GM12873 (cell line): ENCODE data around the gene ITGA2B.

ENCODE experiments used
- TF ChIP-seq, protein P1 (sequence below): IDR thresholded peaks from 2 replicates; pipeline ENCODE4 v1.5.1; 2012; ENCODE audit warnings: low read depth, mild to moderate bottlenecking, moderate library complexity, low read length, control low read depth; ENCODE audit not compliant: insufficient read depth; ENCODE audit errors: missing control alignments

ITGA2B gene

DNA sequence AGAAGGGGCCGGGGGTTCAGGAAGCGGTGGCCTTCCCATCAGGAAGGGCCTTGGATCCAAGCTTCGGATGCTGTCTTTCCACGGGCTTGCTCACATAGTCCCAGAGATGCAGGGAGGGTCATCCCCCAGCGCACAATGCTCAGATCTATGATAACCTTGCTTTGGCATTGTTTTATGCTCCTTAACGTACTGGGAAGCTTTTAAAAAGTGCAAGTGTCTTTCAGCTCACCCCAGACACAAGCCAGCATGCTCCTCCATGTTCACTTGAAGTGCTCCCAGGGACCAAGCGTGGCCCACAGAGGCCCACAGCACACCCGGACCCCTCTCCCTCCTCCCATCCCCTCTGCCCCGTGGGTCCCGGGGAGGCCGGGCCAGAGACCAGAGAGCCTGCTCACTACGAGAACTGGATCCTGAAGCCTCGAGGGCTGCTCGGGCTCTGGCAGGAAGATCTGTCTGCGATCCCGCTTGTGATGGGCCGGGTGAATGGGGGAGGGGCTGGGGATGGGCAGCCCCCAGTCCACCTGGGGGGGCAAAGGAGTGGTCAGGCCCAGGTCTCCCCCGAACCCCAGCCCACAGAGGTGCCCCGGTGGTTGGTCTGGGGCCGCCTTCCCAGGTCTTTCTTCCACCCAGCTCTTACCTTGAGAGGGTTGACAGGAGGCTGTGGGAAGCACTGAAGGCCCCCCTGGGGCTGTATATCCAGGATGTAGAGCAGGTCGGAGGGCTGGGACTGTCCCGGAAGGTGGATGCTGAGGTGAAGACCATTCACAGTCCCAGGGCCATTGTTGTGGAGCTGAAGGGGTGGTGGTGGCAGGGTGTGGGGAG lies 14.0 kb downstream of the ITGA2B start:
- TF ChIP-seq, protein P1, sequence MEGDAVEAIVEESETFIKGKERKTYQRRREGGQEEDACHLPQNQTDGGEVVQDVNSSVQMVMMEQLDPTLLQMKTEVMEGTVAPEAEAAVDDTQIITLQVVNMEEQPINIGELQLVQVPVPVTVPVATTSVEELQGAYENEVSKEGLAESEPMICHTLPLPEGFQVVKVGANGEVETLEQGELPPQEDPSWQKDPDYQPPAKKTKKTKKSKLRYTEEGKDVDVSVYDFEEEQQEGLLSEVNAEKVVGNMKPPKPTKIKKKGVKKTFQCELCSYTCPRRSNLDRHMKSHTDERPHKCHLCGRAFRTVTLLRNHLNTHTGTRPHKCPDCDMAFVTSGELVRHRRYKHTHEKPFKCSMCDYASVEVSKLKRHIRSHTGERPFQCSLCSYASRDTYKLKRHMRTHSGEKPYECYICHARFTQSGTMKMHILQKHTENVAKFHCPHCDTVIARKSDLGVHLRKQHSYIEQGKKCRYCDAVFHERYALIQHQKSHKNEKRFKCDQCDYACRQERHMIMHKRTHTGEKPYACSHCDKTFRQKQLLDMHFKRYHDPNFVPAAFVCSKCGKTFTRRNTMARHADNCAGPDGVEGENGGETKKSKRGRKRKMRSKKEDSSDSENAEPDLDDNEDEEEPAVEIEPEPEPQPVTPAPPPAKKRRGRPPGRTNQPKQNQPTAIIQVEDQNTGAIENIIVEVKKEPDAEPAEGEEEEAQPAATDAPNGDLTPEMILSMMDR, result no peak

DNA sequence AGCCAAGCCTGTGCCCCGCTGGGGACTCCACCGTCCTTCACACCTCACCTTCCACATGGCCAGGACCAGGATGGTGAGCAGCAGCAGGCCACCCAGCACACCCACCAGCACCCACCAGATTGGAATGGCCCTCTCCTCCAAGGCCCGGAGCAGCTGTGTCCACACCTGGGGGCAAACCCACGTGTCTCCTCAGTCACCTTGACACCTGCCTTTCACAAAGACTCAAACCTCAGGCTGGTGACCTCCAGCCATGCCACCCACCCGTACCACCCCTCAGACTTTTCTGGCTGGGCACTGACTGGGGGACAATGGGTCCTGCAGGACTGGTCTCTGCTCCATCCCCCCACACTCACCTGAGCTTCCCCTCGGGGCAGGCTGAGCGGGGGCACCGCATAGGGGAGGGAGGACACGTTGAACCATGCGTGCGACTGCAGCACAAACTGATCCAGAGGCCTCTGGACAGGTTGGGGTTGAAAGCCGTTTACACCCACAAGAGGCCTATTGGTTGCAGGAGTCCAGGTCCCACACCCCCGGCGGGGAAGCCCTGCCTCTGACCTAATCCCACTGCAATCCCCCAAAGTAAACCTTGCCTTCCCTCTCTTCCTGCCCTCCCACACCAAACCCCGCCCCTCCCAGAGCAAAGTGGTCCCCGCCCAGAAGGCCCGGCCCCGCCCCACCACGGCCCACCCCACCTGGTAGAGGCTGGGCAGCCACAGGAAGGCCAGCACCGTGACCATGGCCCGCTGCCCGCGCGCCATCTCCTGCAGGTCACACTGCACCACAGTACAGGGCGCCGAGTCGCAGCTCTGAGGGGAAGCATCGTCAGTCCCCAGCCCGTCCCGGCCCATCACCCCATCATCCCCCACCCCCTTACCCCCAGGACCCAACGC lies 14.9 kb downstream of the ITGA2B start:
- TF ChIP-seq, protein P1, result no peak

DNA sequence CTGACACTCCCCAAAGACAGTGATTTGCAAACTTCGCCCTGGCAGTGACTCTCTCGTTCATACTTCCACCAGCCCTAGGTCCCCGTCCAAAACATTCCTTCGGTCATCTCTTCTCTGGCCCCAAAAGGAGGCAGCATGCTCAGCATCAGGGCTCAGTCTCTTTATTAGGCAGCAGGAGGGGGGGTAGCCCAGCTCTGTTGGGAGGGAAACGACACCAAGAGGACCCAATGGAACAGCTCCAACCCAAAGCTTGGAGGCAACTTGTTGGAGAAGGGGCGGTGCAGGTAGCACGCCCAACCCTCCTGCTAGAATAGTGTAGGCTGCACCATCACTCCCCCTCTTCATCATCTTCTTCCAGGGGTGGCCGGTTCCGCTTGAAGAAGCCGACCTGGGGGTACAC lies 17.4 kb downstream of the ITGA2B start:
- TF ChIP-seq, protein P1, result no peak

DNA sequence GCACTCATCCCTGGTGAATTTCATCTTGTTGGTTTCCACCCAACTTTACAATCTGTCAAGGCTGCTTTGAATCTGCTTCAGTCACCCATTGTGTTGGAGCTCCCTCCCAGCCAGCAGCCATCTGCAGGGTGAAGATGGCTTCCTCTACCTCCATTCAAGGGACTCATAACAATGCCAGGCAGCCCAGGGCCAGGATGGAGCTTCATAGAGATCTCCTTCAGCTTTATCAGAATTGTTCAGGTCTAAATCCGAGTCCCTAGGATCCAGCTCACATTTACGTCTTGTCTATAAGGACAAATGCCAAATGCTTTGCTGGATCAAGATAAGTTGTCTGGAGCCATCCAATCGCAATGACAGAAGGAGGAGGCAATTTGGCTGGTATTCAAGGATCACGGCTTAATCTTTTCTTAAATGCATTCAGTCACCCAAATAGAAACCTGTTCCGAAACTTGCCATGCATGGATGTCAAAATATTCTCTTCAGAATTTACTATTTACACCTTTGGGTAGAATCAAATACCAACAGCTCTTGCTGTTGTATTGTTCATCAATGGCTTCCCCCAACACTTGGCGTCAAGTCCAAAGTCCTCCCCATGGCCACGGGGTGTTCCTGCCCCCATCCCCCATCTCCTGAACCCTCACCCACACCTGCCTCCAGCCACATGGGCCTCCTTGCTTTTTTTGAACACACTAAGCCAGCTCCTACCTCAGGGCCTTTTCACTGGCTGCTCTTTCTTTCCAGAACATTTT lies 22.0 kb downstream of the ITGA2B start:
- TF ChIP-seq, protein P1, result no peak

DNA sequence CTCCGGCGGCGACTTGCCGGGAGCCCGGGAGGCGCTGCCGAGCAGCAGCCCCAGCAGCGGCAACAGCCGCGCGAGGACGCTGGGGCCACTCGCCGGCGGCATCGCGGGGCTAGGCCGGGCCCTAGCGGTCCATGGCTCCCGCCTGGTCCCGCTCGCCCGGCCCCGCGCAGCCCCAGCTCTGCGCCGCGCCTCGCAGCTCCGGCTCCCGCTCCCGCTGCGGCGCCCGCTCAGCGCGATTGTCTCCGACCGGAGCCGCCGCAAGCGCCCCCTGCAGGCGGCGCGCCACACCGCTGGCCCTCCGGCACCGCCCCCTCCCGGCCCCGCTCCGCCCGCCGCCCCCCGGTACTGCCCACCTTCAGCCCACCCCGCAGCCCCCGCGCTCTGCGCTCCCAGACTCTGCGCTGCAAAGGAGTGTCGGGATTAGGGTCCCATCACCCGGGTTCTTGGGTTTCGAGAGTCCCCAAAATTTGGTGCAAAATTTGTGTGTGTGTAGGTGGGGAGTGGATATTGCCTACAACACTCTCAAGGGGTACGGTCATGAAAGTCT lies 25.8 kb downstream of the ITGA2B start, which contains the start of gene FAM171A2:
FAM171A2 (minus strand) TSS at position 241 of the 547 bp plus-strand sequence; CDS start at position 102, 139 bp downstream.
- TF ChIP-seq, protein P1, result peak; percentile 69

DNA sequence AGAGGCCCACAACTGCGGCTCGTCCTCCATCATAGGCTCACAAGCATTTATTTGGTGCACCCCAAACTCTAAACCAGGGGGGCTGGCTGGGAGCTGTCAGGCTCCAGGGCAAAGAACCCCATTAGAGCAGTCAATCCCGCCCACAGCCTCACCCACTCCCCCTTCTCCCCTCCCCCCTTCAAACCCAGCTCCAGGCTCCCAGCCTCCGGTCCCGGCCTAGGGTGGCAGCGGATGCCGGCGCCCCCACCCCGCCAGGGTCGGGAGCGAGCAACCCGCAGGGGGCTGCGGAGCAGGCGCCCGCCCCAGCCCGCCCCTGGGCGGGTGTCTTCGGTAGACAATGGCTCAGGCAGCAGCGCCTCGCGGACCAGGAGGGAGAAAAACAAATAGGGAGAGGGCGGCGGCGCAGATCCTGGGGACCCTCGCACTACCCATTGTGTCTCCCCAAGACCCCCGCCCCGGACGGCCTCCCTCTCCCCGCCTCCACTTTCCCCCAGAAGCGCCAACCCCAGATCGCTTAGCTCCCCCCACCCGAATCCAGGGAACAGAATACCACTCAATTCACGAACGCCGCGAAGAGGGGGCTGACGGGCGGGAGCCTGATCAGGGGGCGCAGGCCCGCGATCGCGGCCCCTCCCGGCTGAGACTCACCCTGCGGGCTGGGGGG lies 26.4 kb downstream of the ITGA2B start:
- TF ChIP-seq, protein P1, result no peak
